K562 (cell line): Measurements from ENCODE around the gene BACE1. TPM values are rescaled to one million over a fixed set of nuclear protein-coding genes. Genes with fewer than 3 reads are reported as not detected.
A peak's percentile ranks its signal among the peaks of the same experiment; 100 is the strongest.

Experiments
- ATF1 ChIP-seq, 2 experiments: fragments of 450-650 bp in 1 of 2; IDR thresholded peaks; 2 replicates each; pipeline ENCODE4 v1.6.1; 2016; ENCODE audit warnings: missing compliant biosample characterization in 1 of 2, missing genetic modification characterization in 1 of 2
- CBFA2T2 ChIP-seq: fragments of 450-650 bp; conservative IDR thresholded peaks from 2 replicates; pipeline ENCODE4 v1.6.1; 2017; ENCODE audit warnings: mild to moderate bottlenecking
- CBX3 ChIP-seq, 2 experiments: IDR thresholded peaks; 1 replicate in 1 of 2; 2 replicates in 1 of 2; pipeline ENCODE4 v1.6.1; 2012; ENCODE audit warnings: inconsistent platforms in 2 of 2, low read length in 2 of 2, borderline replicate concordance in 1 of 2, control low read depth in 1 of 2
- CREB1 ChIP-seq, 2 experiments: sonication (generic) in 1 of 2; formaldehyde crosslinking in 1 of 2; IDR thresholded peaks; 2 replicates each; pipeline versions ENCODE4 v1.6.1 to v1.8.0; 2012 to 2022; ENCODE audit warnings: inconsistent platforms in 1 of 2, mild to moderate bottlenecking in 1 of 2, missing genetic modification reagents in 1 of 2, moderate library complexity in 1 of 2
- FOXJ3 ChIP-seq: sonication (generic); formaldehyde crosslinking; IDR thresholded peaks from 2 replicates; pipeline ENCODE4 v1.4.0; 2020; ENCODE audit warnings: mild to moderate bottlenecking, missing genetic modification reagents
- JUND ChIP-seq, 2 experiments: IDR thresholded peaks; 2 replicates in 1 of 2; 3 replicates in 1 of 2; pipeline ENCODE4 v1.6.1; 2011; ENCODE audit warnings: borderline replicate concordance in 2 of 2, low read depth in 2 of 2, low read length in 2 of 2, improper control_type of control experiment in 1 of 2, missing biosample characterization in 1 of 2, missing genetic modification characterization in 1 of 2, missing genetic modification reagents in 1 of 2
- KLF1 ChIP-seq: fragments of 450-650 bp; IDR thresholded peaks from 2 replicates; pipeline ENCODE4 v1.6.1; 2016; ENCODE audit warnings: missing genetic modification characterization, missing compliant biosample characterization
- LARP7 ChIP-seq: fragments of 450-650 bp; IDR thresholded peaks from 2 replicates; pipeline ENCODE4 v1.6.1; 2016
- MED1 ChIP-seq: sonication (generic); formaldehyde crosslinking; IDR thresholded peaks from 2 replicates; pipeline ENCODE4 v1.8.1; 2023; ENCODE audit warnings: missing genetic modification reagents, borderline replicate concordance
- NCOA4 ChIP-seq: fragments of 450-650 bp; IDR thresholded peaks from 2 replicates; pipeline ENCODE4 v1.6.1; 2018; ENCODE audit warnings: mild to moderate bottlenecking; ENCODE audit not compliant: partially characterized antibody
- NCOR1 ChIP-seq: fragments of 450-650 bp; IDR thresholded peaks from 2 replicates; pipeline ENCODE4 v1.6.1; 2016; ENCODE audit warnings: mild to moderate bottlenecking, moderate library complexity
- PKNOX1 ChIP-seq: fragments of 450-650 bp; IDR thresholded peaks from 2 replicates; pipeline ENCODE4 v1.6.1; 2016
- PRMT5 ChIP-seq: sonication (generic); formaldehyde crosslinking; IDR thresholded peaks from 2 replicates; pipeline ENCODE4 v1.5.0; 2020; ENCODE audit warnings: missing genetic modification reagents
- RAD51 ChIP-seq: fragments of 450-650 bp; IDR thresholded peaks from 2 replicates; pipeline ENCODE4 v1.7.1; 2016; ENCODE audit warnings: low read depth, mild to moderate bottlenecking, borderline replicate concordance
- RBM14 ChIP-seq: fragments of 200-400 bp; formaldehyde crosslinking; IDR thresholded peaks from 2 replicates; pipeline ENCODE4 v1.6.1; 2018; ENCODE audit warnings: low read depth, mild to moderate bottlenecking, low read length, moderate library complexity, borderline replicate concordance; ENCODE audit not compliant: insufficient read depth
- RBM15 ChIP-seq: fragments of 200-400 bp; formaldehyde crosslinking; IDR thresholded peaks from 2 replicates; pipeline ENCODE4 v1.6.1; 2018; ENCODE audit warnings: mild to moderate bottlenecking, low read length, moderate library complexity; ENCODE audit not compliant: insufficient read depth
- SIRT6 ChIP-seq: IDR thresholded peaks from one replicate; pipeline ENCODE4 v1.6.1; 2012; ENCODE audit warnings: low read depth, mild to moderate bottlenecking, control low read depth, inconsistent platforms, low read length, moderate library complexity
- SRF ChIP-seq, 2 experiments: fragments of 250-450, 450-650 bp in 1 of 2; sonication (Bioruptor Pico) in 1 of 2; sonication (generic) in 1 of 2; formaldehyde crosslinking; IDR thresholded peaks; 2 replicates each; pipeline versions ENCODE4 v1.5.0 to v1.5.1; 2020 to 2022; ENCODE audit warnings: mild to moderate bottlenecking in 1 of 2, missing genetic modification reagents in 1 of 2
- SRSF3 ChIP-seq: fragments of 200-400 bp; formaldehyde crosslinking; IDR thresholded peaks from 2 replicates; pipeline ENCODE4 v1.6.1; 2016; ENCODE audit warnings: mild to moderate bottlenecking, low read length, moderate library complexity; ENCODE audit not compliant: insufficient read depth
- SRSF7 ChIP-seq: fragments of 200-400 bp; formaldehyde crosslinking; optimal IDR thresholded peaks from 2 replicates; pipeline ENCODE3; 2017; ENCODE audit warnings: mild to moderate bottlenecking, low read depth, low read length
- TBL1XR1 ChIP-seq, 2 experiments: IDR thresholded peaks; 2 replicates each; pipeline ENCODE4 v1.6.1; 2012; ENCODE audit warnings: improper control_type of control experiment in 2 of 2, low read length in 2 of 2, mild to moderate bottlenecking in 1 of 2
- YY1 ChIP-seq, 3 experiments: IDR thresholded peaks; 2 replicates each; pipeline ENCODE4 v1.6.1; 2011; ENCODE audit warnings: low read length in 2 of 3, mild to moderate bottlenecking in 2 of 3, moderate library complexity in 2 of 3, borderline replicate concordance in 1 of 3, control low read depth in 1 of 3, low read depth in 1 of 3; ENCODE audit not compliant: insufficient read depth in 3 of 3, insufficient replicate concordance in 2 of 3, control insufficient read depth in 1 of 3, insufficient read length in 1 of 3; ENCODE audit errors: extremely low read depth in 1 of 3
- ZBTB12 ChIP-seq: fragments of 250-450 bp; sonication (Bioruptor Pico); IDR thresholded peaks from 2 replicates; pipeline ENCODE4 v1.4.0; 2020
- ZKSCAN8 ChIP-seq: fragments of 200-800 bp; sonication (Bioruptor generic); IDR thresholded peaks from 2 replicates; pipeline ENCODE4 v1.6.1; 2016; ENCODE audit warnings: missing genetic modification characterization, missing compliant biosample characterization
- ZNF212 ChIP-seq: fragments of 450-650 bp; formaldehyde crosslinking; IDR thresholded peaks from 2 replicates; pipeline ENCODE4 v1.4.0; 2020; ENCODE audit warnings: mild to moderate bottlenecking
- ZSCAN29 ChIP-seq: fragments of 450-650 bp; IDR thresholded peaks from 2 replicates; pipeline ENCODE4 v1.6.1; 2017
- polyA plus RNA-seq, 8 experiments: library from polyadenylated mRNA; depleted of rRNA in 4 of 8; stranded (reverse) in 5 of 8; unstranded in 3 of 8; fragments of >200 nt; fragmentation: Nextera tagmentation in 2 of 8; fragmentation: Illumina TruSeq in 1 of 8; extraction: Ambion mirVana in 2 of 8; extraction: Trizol in 1 of 8; gene quantifications; 2 replicates each; pipeline versions ENCODE4 v1.2.1 to v1.2.3, GENCODE V29; 2011 to 2014; ENCODE audit warnings: inconsistent platforms in 1 of 8, missing spikeins in 1 of 8
- total RNA-seq, 7 experiments: library from RNA; depleted of rRNA in 6 of 7; stranded (reverse); fragments of >200 nt in 6 of 7; fragmentation: Illumina TruSeq in 2 of 7; extraction: Trizol in 2 of 7; gene quantifications; 2 replicates each; pipeline versions ENCODE4 v1.2.1 to v1.2.3, GENCODE V29; 2011 to 2021; ENCODE audit warnings: low replicate concordance in 1 of 7

The BACE1 gene
- total and polyA plus RNA-seq, 9 of the 15 experiments (the other 6 are each of a cell fraction or from before 2014, with no cell fraction given): 0.01 to 0.25 (median 0.16) TPM; not detected in 5

- TF ChIP-seq YY1 (IDR thresholded peaks at IDR 0.05; ENCODE audit: borderline replicate concordance in 1 of 3, control insufficient read depth in 1 of 3, extremely low read depth in 1 of 3, insufficient read depth in 3 of 3, insufficient read length in 1 of 3, insufficient replicate concordance in 2 of 3, low read depth in 1 of 3, low read length in 2 of 3) (no peak), CBFA2T2 (0 out of 2 replicates have a peak, but pooled peaks have one; percentile 32), SRF (CRISPR knock-in tag; IDR thresholded peaks at IDR 0.05) (0 out of 4 replicates have a peak, but pooled peaks of 1 of the 2 experiments have one; percentile 21), CBX3 (IDR thresholded peaks at IDR 0.05; ENCODE audit: borderline replicate concordance in 1 of 2, low read length in 2 of 2) (peak in 1 of 2 experiments; percentile 61; a peak in 2 of 3 replicates), SRSF7 (no peak), KLF1 (tag) (peak; percentile 98), ZSCAN29 (no peak), NCOR1 (no peak), RAD51 (no peak), NCOA4 (no peak), RBM14 (no peak), FOXJ3 (CRISPR knock-in tag) (peak; percentile 66), SIRT6 (no peak), PKNOX1 (peak; percentile 95), TBL1XR1 (IDR thresholded peaks at IDR 0.05; ENCODE audit: low read length in 2 of 2) (no peak), ZBTB12 (CRISPR knock-in tag) (no peak), SRSF3 (no peak), CREB1 (IDR thresholded peaks at IDR 0.05) (peak; percentile 42; the same call in 1 of the 2 replicates), CREB1 (CRISPR knock-in tag; IDR thresholded peaks at IDR 0.05) (peak; percentile 35; the same call in 1 of the 2 replicates), ZNF212 (CRISPR knock-in tag) (no peak), ATF1 (CRISPR knock-in tag; IDR thresholded peaks at IDR 0.05) (no peak), ATF1 (tag; IDR thresholded peaks at IDR 0.05) (peak; percentile 89), PRMT5 (CRISPR knock-in tag) (no peak), JUND (IDR thresholded peaks at IDR 0.05; ENCODE audit: borderline replicate concordance, low read depth, low read length) (no peak), JUND (tag; IDR thresholded peaks at IDR 0.05; ENCODE audit: borderline replicate concordance, low read depth, low read length) (no peak; the same call in 2 of the 3 replicates), LARP7 (no peak), RBM15 (no peak), MED1 (no peak), ZKSCAN8 (CRISPR knock-in tag) (no peak)
Measured at GRCh38 chr11:117327567-117328374, 11.7 kb upstream of the BACE1 start, which contains the start of gene CEP164 (continued).
